Transverse colon (tissue), 3 donors: ENCODE measurements around the gene MAGEA9.

Source experiments
- EP300 ChIP-seq: sonication (generic); formaldehyde crosslinking; IDR thresholded peaks from one replicate; pipeline ENCODE4 v1.6.1; 2017; ENCODE audit warnings: antibody characterized with exemption, low read depth
- POLR2A ChIP-seq: fragments of 450-650 bp; IDR thresholded peaks from one replicate; pipeline ENCODE4 v1.6.1; 2016; ENCODE audit warnings: antibody characterized with exemption, mild to moderate bottlenecking, moderate library complexity
- TF ChIP-seq, protein P1 (sequence below), 5 experiments: fragments of 200-600 bp in 3 of 5; fragments of 450-650 bp in 2 of 5; sonication (generic) in 3 of 5; IDR thresholded peaks; 1 replicate in 2 of 5; 2 replicates in 3 of 5; pipeline ENCODE4 v1.5.1; 2016 to 2017; ENCODE audit warnings: antibody characterized with exemption in 5 of 5, inconsistent platforms in 3 of 5, mild to moderate bottlenecking in 2 of 5, moderate library complexity in 1 of 5

GRCh38 chrX:149827254-149827653 lies 45.5 kb downstream of the MAGEA9 start:
- TF ChIP-seq POLR2A (no peak), EP300 (no peak)
- TF ChIP-seq, protein P1, sequence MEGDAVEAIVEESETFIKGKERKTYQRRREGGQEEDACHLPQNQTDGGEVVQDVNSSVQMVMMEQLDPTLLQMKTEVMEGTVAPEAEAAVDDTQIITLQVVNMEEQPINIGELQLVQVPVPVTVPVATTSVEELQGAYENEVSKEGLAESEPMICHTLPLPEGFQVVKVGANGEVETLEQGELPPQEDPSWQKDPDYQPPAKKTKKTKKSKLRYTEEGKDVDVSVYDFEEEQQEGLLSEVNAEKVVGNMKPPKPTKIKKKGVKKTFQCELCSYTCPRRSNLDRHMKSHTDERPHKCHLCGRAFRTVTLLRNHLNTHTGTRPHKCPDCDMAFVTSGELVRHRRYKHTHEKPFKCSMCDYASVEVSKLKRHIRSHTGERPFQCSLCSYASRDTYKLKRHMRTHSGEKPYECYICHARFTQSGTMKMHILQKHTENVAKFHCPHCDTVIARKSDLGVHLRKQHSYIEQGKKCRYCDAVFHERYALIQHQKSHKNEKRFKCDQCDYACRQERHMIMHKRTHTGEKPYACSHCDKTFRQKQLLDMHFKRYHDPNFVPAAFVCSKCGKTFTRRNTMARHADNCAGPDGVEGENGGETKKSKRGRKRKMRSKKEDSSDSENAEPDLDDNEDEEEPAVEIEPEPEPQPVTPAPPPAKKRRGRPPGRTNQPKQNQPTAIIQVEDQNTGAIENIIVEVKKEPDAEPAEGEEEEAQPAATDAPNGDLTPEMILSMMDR (IDR thresholded peaks at IDR 0.05): no peak
